SK-MEL-5 (cell line): Measurements from ENCODE around the gene SECISBP2. TPM values are rescaled to one million over a fixed set of nuclear protein-coding genes. Genes with fewer than 3 reads are reported as not detected.
"Not testable (repeated sequence)": the region's sequence is repeated elsewhere in the genome, so short reads cannot be mapped to it uniquely, and the experiment has no call there.

ENCODE experiments used
- DNase-seq: peaks from one replicate; pipeline ENCODE4 v3.0.0-alpha.2; 2016; ENCODE audit warnings: low read depth, low spot score
- in situ Hi-C: cut with HindIII; loops from 2 replicates; pipeline ENCODE4 v1.10.0; 2016; ENCODE audit warnings: low sequenced_read_pairs, high pct_unique_total_duplicates, low pct_unique_long_range_greater_than_20kb
- total RNA-seq: library from RNA; depleted of rRNA; stranded (reverse); fragments of >200 nt; shearing (Covaris generic); gene quantifications from 2 replicates; pipeline ENCODE4 v1.2.3, GENCODE V29; 2014

Gene SECISBP2
- total RNA-seq, 1 experiment from 2014 or later: 44.9 TPM

DNA sequence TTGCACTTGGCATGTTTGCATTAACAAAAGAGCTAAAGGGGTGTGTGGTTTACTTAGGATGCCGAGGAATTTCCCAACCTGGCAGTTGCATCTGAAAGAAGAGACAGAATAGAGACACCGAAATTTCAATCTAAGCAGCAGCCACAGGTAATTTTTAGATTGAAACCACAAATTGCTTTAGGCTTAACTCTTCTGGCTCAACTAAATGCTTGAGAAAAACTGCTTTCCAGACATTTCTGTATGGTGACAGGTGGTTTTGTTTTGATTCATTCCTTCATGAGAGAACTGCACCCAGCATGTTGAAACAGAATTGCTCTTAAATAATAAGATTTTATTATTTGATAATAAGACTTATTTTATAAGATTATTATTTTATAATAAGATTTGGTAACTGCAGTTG is 21.5 kb downstream of the SECISBP2 start:
- DNase-seq: no peak
- in situ Hi-C loops: no loop called here

DNA sequence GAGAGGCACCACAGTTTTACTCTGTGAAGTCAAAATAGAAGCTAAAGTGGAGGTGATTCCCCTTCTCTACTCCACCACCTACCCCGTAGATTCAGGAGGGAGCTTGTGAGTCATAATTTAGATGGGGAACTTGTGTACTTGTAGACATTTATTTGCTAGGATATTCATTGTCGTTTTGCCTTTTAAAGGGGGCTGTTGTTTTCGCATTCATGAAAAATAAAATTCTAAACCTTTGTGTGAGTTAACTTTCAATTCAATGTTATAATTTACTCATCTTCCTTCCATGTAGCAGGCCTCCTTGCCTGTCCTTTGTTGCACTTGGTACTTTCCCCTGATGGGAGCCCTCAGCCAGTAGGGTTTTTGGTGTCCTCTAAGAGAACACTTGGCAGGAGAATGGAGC is 22.0 kb downstream of the SECISBP2 start:
- no peak for DNase-seq
- in situ Hi-C loops: no loop called here

DNA sequence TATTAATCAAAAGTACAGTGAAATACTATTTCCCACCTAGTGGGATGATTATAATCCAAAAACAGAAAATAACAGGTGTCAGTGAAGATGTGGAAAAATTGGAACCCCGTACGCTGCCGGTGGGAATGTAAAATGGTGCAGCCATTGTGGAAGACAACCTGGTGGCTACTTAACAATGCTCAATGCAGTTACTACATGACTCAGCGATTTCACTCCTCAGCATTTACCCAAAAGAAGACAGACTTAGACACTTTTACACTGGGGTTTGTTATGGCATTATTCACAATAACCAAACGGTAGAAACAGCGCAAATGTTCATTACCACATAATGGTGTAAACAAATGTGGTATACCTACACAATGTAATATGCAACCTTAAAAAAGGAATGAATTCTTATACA is 23.9 kb downstream of the SECISBP2 start:
- in situ Hi-C loops: no loop called here
- no peak for DNase-seq

DNA sequence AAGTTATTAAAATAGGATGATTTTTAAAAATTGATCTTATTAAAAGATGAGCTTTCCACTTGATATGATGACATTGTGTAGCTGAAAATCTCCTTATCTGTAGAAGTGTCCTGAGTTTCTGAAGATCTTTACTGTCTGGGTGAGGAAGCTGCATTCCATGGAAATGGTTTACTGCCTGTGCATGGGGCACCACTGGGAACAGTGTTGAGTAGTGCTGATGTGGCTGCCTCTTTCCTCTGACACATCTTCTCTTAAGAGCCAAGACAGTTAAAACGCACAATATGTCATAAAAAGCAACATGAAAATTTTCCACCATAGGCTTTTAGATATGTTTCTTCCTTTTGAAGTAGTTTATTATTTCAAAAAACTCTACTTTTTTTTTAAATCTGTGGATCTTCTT is 24.6 kb downstream of the SECISBP2 start:
- no peak for DNase-seq
- in situ Hi-C loops: no loop called here

DNA sequence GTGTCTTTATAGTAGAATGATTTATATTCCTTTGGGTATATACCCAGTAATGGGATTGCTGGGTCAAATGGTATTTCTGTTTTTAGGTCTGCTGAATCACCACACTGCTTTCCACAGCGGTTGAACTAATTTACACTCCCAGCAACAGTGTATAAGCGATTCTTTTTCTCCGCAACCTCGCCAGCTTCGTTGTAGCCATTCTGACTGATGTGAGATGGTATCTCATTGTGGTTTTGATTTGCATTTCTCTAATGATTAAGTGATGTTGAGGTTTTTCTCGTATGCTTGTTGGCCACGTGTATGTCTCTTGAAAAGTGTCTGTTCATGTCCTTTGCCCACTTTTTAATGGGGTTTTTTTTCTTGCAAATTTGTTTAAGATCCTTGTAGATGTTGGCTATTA is 25.5 kb downstream of the SECISBP2 start:
- DNase-seq, in situ Hi-C loops: not testable (repeated sequence)

DNA sequence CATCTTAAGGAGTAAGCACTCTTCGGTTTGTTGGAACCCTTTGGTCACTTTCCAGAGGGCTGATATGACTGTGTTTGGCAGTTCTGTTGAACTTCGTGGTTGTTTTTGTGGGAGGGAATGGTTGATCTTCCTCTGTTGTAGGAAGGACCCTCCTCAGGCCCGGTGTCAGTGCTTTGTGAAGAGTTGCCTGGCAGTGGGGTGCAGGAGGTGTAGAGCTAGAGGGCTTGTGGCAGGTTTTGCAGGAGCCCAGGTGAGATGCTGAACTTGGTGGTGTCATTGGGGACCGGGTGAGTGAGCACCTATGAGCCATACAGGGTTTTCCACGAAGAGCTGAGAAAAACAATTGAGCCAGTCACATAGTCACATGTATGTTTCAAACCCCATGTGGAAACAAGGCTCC is 27.2 kb downstream of the SECISBP2 start:
- in situ Hi-C loops: no loop called here
- no peak for DNase-seq

DNA sequence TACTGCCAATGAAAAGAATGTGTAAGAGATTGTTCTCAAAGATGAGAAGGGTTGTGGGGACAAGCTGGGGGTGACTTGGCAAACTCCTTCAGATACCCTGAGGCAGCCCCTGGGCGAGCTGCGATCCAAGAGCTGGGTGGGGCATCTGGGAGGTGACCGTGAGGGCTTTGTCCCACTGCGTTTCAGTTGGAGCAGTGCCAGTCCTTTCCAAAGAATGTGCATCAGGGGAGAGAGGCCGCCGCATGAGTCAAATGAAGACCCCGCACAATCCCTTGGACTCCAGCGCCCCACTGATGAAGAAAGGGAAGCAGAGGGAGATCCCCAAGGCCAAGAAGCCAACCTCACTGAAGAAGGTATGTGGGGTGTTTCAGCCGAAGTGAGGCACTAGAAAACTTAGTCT is 28.4 kb downstream of the SECISBP2 start:
- in situ Hi-C loops: no loop called here

DNA sequence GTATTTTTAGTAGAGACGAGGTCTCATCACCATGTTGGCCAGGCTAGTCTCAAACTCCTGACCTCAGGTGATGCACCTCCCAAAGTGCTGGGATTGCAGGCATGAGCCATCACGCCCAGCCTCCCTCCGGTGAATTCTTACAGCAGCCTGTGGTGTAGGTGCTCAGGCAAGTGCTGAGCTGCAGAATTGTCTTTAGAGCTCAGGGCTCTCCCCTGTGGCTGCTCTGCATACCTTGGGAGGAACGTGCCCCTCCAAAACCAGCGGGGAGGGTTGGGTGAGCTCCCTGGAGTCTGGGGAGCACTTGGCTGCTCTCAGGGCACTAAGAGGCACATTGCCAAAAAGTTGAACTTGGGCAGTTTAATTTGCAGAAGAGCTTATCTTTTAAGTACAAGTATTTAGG is 29.4 kb downstream of the SECISBP2 start:
- no peak for DNase-seq
- in situ Hi-C loops: no loop called here

More for the DNA sequence above, 28.4 kb downstream of the SECISBP2 start:
- DNase-seq: no peak

DNA sequence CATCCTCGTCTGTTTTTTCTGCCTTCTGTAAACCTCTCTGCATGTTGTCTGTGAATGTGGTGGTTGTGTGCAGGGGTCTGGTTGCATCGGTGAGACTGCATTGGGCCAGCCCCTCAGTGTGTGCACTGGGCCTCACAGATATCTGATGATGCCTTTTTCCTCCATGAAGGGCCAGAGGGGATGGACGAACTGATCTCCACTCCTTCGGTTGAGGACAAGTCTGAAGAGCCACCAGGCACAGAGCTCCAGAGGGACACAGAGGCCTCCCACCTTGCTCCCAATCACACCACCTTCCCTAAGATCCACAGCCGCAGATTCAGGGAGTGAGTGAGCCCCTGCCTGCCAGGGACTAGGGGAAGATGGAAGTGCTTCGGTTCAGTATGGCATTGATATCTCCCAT is 31.3 kb downstream of the SECISBP2 start:
- in situ Hi-C loops: no loop called here
- DNase-seq: no peak

DNA sequence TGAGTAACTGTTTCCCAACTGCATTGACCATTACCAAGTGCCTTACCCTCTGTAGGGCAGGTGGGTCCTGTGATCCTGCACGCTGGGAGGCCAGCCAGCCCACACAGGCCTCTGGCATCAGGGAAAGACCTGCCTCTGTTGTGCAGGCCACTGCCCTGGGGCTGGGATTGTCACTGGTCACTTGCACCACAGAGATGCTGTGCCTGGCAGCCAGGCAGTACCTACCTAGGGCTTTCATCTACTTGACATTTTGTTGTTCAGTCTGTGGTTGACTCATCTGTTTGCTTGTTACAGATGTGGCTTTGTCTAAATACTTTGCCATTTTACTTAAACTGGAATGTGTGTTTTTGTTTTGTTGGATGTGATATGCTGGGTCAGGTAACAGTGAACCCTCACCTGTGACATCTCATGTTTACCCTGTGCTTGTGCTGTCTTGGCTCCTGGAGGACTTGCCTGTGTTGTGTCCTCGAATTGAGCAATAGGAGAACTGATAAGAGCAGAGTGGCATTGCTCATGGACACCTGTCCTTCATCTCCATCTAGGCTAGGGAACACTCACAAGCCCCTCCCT is 32.8 kb downstream of the SECISBP2 start:
- DNase-seq: no peak
- in situ Hi-C loops: no loop called here

DNA sequence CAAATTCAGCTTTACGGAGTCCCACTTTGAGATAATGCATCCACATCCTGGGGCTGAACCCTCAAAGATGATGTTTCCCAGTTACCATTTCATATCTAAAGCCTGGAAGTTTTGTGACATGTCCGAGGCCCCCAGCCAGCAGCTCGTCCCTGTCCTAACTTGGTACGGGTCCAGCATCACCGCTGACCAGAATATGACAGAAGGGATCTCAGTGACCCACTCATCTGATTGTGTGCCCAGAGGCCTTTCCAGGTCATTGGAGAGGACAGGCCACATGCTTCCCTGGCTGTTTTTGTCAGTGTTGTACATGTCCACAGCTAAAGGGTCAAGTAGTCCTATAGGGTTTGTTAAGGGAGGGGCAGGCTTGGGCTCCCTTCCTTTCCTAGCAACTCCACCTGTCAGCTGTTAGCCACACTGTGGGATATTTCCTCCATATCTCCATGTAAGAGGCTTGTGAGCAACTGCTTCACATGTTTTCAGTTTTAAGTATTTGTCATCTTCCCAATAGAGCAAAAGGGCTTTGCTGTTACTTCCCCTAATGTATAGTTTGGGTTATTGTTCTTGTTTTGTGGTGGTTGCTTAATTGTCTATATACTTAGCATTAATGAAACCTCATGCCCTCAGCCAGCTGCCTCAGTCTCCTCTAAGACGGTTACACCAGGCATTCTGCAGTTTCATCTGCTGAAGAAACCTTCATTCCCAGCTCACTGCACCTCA is 33.4 kb downstream of the SECISBP2 start:
- no peak for DNase-seq
- in situ Hi-C loops: no loop called here

DNA sequence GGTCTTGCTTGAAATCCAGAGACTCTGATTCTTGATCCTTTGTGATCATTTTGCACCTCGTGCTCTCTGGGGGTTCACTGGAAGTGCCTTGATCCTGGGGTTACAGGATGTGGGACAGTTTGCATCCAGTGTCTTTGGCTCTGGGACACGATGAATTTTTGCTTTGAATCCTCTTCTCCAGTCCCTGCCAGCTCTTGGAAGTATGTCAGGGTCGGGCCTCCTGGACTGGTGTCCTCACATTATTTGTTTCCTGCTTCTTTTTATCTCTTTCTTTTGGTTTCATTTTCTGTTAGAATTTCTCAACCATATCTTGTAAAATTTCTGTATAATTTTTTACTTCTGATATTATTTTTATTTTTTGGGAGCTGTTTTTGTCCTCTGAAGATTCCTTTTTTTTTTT is 34.2 kb downstream of the SECISBP2 start:
- in situ Hi-C loops: no loop called here

DNA sequence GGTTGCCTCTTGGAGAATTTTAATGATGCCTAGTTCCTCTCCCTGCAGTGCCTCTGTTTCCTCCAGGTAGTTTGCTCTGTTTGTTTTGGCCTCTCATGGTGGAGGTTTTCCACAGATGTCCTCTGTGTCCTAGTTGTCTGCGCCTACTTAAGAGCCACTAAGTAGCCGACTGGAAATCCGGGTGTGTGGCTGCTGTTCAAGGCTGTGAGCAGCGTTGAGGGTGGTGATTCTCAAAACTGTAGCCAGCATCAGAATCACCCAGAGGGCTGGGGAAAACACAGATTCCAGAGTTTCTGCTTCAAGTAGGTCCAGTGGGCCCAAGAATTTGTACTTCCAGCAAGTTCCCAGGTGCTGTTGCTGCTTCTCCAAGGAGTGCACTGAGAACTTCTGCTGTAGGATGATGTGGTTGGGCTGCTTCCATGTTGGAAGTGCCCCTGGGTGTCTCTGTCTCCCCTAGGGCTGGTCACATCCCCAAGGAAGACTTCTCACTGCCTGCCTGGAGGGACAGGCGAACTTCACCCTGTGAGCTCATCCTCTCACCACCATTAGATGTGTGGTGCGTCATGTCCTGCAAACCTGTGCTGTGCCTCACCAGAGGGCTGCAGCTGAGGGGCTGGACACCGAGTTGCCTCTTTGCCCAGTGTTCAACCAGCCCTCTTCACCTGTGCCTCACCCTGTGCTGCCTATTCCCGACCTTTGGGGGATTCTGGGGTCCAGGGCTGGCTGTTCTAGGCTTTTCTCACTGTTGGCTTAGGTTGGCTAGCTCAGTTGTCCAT is 34.8 kb downstream of the SECISBP2 start:
- in situ Hi-C loops: no loop called here
- no peak for DNase-seq

More for the DNA sequence above, 34.2 kb downstream of the SECISBP2 start:
- no peak for DNase-seq

DNA sequence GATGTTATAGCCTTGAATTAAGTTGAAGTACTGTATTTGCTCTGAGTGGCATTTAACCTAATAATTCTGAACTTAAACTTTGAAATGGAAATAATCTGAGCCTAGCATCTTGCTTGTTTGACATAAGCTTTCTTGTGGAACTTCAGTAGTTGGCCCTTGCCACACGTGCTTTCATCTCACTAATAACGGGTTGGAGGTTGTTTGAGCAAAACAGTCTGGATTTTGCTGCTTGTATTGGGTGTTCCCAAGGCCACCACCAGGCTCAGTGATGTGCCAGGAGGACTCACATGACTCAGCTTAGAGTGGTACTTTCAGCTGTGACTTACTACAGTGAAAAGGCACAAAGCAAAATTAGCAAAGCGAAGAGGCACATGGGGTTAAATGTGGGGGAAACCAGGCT is 35.7 kb downstream of the SECISBP2 start:
- in situ Hi-C loops: no loop called here
- DNase-seq: no peak

DNA sequence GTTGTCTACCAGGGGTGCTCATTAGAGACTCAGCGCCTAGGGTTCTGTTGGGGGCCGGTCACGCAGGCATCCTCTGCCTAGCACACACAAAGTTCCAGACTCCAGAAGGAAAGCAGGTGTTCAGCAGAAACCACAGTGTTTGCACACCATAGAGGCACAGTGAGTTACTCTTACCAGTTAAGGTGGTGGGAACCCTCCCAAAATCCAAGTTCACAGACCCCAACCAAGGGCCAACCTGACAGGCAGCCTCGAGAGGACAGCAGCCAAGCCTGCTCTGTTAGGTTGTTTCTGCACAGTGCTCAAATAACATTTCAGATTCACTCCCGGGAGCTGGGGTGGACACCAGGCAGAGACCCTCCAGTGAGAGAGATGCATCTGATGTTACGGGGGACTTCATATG is 36.2 kb downstream of the SECISBP2 start:
- in situ Hi-C loops: no loop called here

DNA sequence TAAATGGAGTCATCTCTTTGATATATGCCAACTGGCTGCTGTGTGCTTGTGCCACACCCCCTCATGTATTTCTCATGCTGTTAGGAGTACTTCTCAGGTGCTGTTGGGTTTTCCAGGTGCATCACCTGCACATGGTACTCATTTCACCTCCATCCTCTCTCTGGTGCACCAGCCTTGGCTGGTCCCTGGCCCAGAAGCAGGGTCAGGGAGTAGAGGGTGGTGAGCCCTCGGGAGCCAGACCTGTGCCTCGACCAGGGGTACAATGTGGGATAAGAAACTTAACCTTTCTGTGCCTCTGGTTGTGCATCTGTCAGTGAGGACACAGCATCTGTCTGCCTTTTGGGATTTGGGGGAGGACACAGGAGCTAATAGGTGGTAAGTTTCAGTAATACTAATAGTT is 38.5 kb downstream of the SECISBP2 start:
- no peak for DNase-seq
- in situ Hi-C loops: no loop called here

More for the DNA sequence above, 36.2 kb downstream of the SECISBP2 start:
- DNase-seq: no peak

DNA sequence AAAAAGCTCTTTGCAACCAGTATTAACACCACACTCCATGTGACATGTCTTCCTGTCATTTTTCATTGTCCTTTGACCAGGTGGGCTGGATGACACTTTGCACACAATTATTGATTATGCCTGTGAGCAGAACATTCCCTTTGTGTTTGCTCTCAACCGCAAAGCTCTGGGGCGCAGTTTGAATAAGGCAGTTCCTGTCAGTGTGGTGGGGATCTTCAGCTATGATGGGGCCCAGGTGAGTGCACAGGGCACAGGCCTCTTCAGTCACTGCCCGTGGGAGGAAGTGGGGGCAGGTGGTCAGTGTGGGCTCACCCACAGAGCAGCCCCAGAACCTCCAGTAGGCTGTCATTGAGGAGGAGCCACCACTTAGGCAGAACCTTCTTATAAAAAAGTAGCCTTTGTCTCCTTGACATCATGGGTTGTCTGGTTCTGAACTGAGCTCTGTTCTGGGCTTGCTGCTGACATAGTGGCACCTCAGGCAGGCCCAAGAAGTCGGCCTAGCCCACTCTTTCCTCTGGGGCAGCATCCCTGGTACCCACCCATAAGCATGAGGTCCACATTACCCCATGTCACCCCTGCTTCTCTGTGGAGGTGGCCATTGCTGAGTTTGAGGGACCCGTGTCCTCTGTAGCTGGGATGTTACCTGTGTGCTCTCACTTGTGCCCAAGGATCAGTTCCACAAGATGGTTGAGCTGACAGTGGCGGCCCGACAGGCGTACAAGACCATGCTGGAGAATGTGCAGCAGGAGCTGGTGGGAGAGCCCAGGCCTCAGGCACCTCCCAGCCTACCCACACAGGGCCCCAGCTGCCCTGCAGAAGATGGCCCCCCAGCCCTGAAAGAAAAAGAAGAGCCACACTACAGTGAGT is 39.3 kb downstream of the SECISBP2 start:
- in situ Hi-C loops: no loop called here

DNA sequence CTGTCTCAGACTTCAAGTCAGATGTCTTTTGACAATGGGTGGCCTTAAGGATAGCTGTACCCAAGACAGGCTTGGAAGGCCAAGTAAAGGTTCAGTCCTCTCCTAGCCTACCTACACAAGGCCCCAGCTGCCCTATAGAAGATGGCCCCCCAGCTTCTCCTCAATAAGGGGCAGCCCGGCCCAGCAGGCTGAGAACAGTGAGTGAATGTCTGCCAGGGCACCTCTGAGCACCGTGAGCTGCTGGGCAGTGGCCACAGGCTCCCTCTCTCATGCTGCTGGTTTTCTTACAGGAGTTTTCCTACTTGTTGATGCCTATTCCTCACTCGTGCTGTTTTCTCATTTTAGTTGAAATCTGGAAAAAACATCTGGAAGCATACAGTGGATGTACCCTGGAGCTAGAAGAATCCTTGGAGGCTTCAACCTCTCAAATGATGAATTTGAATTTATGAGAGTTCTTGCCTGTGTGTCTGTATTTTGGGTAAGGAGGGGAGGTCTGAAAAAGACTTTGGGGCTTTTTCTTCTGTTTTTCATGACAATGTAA is 40.1 kb downstream of the SECISBP2 start:
- no peak for DNase-seq
- in situ Hi-C loops: no loop called here

More for the DNA sequence above, 39.3 kb downstream of the SECISBP2 start:
- DNase-seq: no peak
